Stimulated activated effector memory CD8-positive, alpha-beta T cell treated with anti-CD3 and anti-CD28 coated beads, Interleukin-12 subunit alpha, Interleukin-12 subunit beta, amount 100 ng/mL, for 72 hours (primary cell): ENCODE data around the gene ZNF593OS.

ENCODE experiments used
- ATAC-seq: fragments of 150-1000 bp; cut with Tn5 transposase; 2 replicates; pipeline ENCODE4 v1.10.0; 2021
- DNase-seq, 2 donors: peaks; one replicate each; pipeline ENCODE4 v3.0.0; 2021 to 2022; ENCODE audit warnings: low spot score in 2 of 2
- H3K27ac Mint-ChIP-seq: one replicate; pipeline ENCODE4 v1.8.0; 2022; ENCODE audit warnings: mild to moderate bottlenecking, mixed read lengths
- H3K36me3 Mint-ChIP-seq: one replicate; pipeline ENCODE4 v1.8.0; 2022; ENCODE audit warnings: mild to moderate bottlenecking, mixed read lengths
- H3K4me1 Mint-ChIP-seq: one replicate; pipeline ENCODE4 v1.8.0; 2022; ENCODE audit warnings: mixed read lengths
- H3K4me3 Mint-ChIP-seq: one replicate; pipeline ENCODE4 v1.8.0; 2022; ENCODE audit warnings: mild to moderate bottlenecking, mixed read lengths
- H3K9me3 Mint-ChIP-seq: one replicate; pipeline ENCODE4 v1.8.0; 2022; ENCODE audit warnings: mixed read lengths

ZNF593OS gene

GRCh38 chr1:26126321-26127084 lies 45.1 kb downstream of the ZNF593OS start:
- ATAC-seq (peak; percentile 97), DNase-seq (no peak)
- H3K9me3 Mint-ChIP-seq: no peaks in the 10 kb centered on the region
- peaks cover 35% of the 10 kb centered on the region for H3K36me3 Mint-ChIP-seq
- peak overlapping the region; percentile 89 for H3K27ac Mint-ChIP-seq
- H3K4me1 Mint-ChIP-seq: peaks cover 26% of the 10 kb centered on the region
- peak overlapping the region; percentile 39 for H3K4me3 Mint-ChIP-seq

GRCh38 chr1:26125946-26126320 lies 45.7 kb downstream of the ZNF593OS start:
- Mint-ChIP-seq H3K4me1 (peaks cover 26% of the 10 kb centered on the region), H3K4me3 (peak overlapping the region; percentile 39), H3K36me3 (peaks cover 37% of the 10 kb centered on the region), H3K27ac (peak overlapping the region; percentile 89), H3K9me3 (no peaks in the 10 kb centered on the region)
- DNase-seq (no peak), ATAC-seq (no peak)

- H3K36me3 Mint-ChIP-seq: peaks cover 37% of the 10 kb centered on the region
- H3K27ac Mint-ChIP-seq: no peak overlapping the region
- peak overlapping the region; percentile 39 for H3K4me3 Mint-ChIP-seq
- DNase-seq (no peak), ATAC-seq (no peak)
- H3K4me1 Mint-ChIP-seq: peaks cover 26% of the 10 kb centered on the region
- no peaks in the 10 kb centered on the region for H3K9me3 Mint-ChIP-seq
Measured at GRCh38 chr1:26125382-26125781, 46.2 kb downstream of the ZNF593OS start.

- ATAC-seq (no peak), DNase-seq (no peak)
- Mint-ChIP-seq H3K9me3 (no peaks in the 10 kb centered on the region), H3K27ac (no peak overlapping the region), H3K4me3 (no peak overlapping the region), H3K4me1 (peaks cover 26% of the 10 kb centered on the region), H3K36me3 (peaks cover 42% of the 10 kb centered on the region)
Measured at GRCh38 chr1:26124418-26125331, 47.0 kb downstream of the ZNF593OS start.

GRCh38 chr1:26122988-26123973 lies 48.4 kb downstream of the ZNF593OS start:
- Mint-ChIP-seq H3K4me1 (peaks cover 26% of the 10 kb centered on the region), H3K9me3 (no peaks in the 10 kb centered on the region), H3K4me3 (no peak overlapping the region), H3K27ac (peak overlapping the region; percentile 7), H3K36me3 (peaks cover 54% of the 10 kb centered on the region)
- DNase-seq (no peak), ATAC-seq (peak; percentile 75)

GRCh38 chr1:26121854-26122773 lies 49.5 kb downstream of the ZNF593OS start:
- Mint-ChIP-seq H3K9me3 (no peaks in the 10 kb centered on the region), H3K27ac (no peak overlapping the region), H3K4me3 (no peak overlapping the region), H3K4me1 (peaks cover 15% of the 10 kb centered on the region), H3K36me3 (peaks cover 66% of the 10 kb centered on the region)
- DNase-seq: no peak
- ATAC-seq: no peak

- ATAC-seq (no peak), DNase-seq (no peak)
- Mint-ChIP-seq H3K36me3 (peaks cover 78% of the 10 kb centered on the region), H3K27ac (peak overlapping the region; percentile 60), H3K9me3 (no peaks in the 10 kb centered on the region), H3K4me1 (peaks cover 6% of the 10 kb centered on the region), H3K4me3 (no peak overlapping the region)
Measured at GRCh38 chr1:26119892-26120608, 51.6 kb downstream of the ZNF593OS start.
